Measurements from ENCODE around the gene DSCAM.

DNA sequence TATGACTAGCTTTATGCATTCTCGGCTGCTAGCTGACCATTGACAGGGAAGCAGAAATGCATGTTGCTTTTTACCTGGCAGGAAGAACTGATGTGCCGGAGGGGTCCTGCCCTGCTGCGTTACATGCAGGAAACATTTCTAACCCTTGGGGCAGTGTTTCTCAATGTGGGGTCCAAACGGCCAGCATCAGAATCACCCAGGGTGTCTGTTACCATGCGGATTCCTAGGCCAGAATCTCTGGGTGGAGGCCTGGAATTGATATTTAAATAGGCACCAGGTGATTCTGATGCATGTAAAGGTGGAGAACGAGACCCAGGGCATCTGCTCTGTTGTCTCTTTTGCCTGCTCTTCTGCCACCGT is 797.0 kb downstream of the DSCAM start:
- no peak for TF ChIP-seq CTCF (IDR thresholded peaks at IDR 0.05)
- TF ChIP-seq POLR2A (IDR thresholded peaks at IDR 0.05): no peak

Measured in Peyer's patch (tissue), 4 donors.